SK-N-SH (cell line): ENCODE results near the gene HBEGF. TPM values are rescaled to one million over a fixed set of nuclear protein-coding genes. Genes with fewer than 3 reads are reported as not detected.

Experiments used
- CTCF ChIA-PET: fragments of 300-600, 350-600 bp; formaldehyde crosslinking; extraction: SDS; loops from one replicate; lab custom pipeline; 2021; lab: Yijun Ruan, JAX
- POLR2A ChIA-PET: fragments of 350-600 bp; sonication (Branson Sonifier 250); formaldehyde crosslinking; extraction: SDS; loops from one replicate; lab custom pipeline; 2020; ENCODE audit warnings: antibody characterized with exemption, inconsistent platforms; lab: Yijun Ruan, JAX
- DNase-seq: peaks from one replicate; pipeline ENCODE4 v3.0.0; 2012
- H2AFZ ChIP-seq: fragments of 200-600 bp; sonication (generic); 2 replicates; pipeline ENCODE4 v1.8.1; 2016; ENCODE audit warnings: antibody characterized with exemption, mild to moderate bottlenecking, low read depth
- H3F3A ChIP-seq: fragments of 200-600 bp; sonication (generic); replicated peaks from 2 replicates; pipeline ENCODE3; 2016; ENCODE audit warnings: antibody characterized with exemption, mild to moderate bottlenecking; ENCODE audit not compliant: insufficient read depth
- H3K27ac ChIP-seq, 2 experiments: fragments of 200-500 bp in 1 of 2; fragments of 200-600 bp in 1 of 2; sonication (Bioruptor generic) in 1 of 2; sonication (generic), shearing (Covaris generic) in 1 of 2; 2 replicates each; pipeline versions ENCODE4 v1.5.1 to v1.6.1; 2014 to 2016; ENCODE audit warnings: low read depth in 2 of 2, inconsistent platforms in 1 of 2, low read length in 1 of 2, mild to moderate bottlenecking in 1 of 2, mixed read lengths in 1 of 2
- H3K27me3 ChIP-seq: fragments of 200-600 bp; sonication (generic), shearing (Covaris generic); 2 replicates; pipeline ENCODE4 v1.6.1; 2016; ENCODE audit warnings: mixed run types; ENCODE audit not compliant: insufficient read depth
- H3K36me3 ChIP-seq, 2 experiments: fragments of 200-500 bp in 1 of 2; fragments of 200-600 bp in 1 of 2; sonication (Bioruptor generic) in 1 of 2; sonication (generic) in 1 of 2; replicated peaks in 1 of 2; 2 replicates each; pipeline versions ENCODE3 to v1.5.1; 2014 to 2016; ENCODE audit warnings: low read length in 1 of 2, mild to moderate bottlenecking in 1 of 2; ENCODE audit not compliant: insufficient read depth in 2 of 2, control insufficient read depth in 1 of 2
- H3K4me1 ChIP-seq, 2 experiments: fragments of 200-500 bp in 1 of 2; fragments of 200-600 bp in 1 of 2; sonication (Bioruptor generic) in 1 of 2; sonication (generic), shearing (Covaris generic) in 1 of 2; 2 replicates each; pipeline versions ENCODE4 v1.5.1 to v1.6.1; 2014 to 2016; ENCODE audit warnings: low read depth in 1 of 2, low read length in 1 of 2, mixed run types in 1 of 2; ENCODE audit not compliant: insufficient read depth in 2 of 2, control insufficient read depth in 1 of 2
- H3K4me2 ChIP-seq: fragments of 200-600 bp; sonication (generic), shearing (Covaris generic); 2 replicates; pipeline ENCODE4 v1.6.1; 2017; ENCODE audit warnings: mixed run types
- H3K4me3 ChIP-seq, 2 experiments: fragments of 200-500 bp in 1 of 2; fragments of 200-600 bp in 1 of 2; sonication (Bioruptor generic) in 1 of 2; sonication (generic), shearing (Covaris generic) in 1 of 2; 2 replicates each; pipeline versions ENCODE4 v1.5.1 to v1.8.1; 2014 to 2016; ENCODE audit warnings: low read depth in 2 of 2, inconsistent platforms in 1 of 2, low read length in 1 of 2, mild to moderate bottlenecking in 1 of 2, mixed read lengths in 1 of 2, moderate library complexity in 1 of 2
- H3K79me2 ChIP-seq: fragments of 200-600 bp; sonication (generic); 2 replicates; pipeline ENCODE4 v1.8.1; 2017; ENCODE audit warnings: mild to moderate bottlenecking; ENCODE audit not compliant: insufficient read depth
- H3K9ac ChIP-seq: fragments of 200-600 bp; sonication (generic); 2 replicates; pipeline ENCODE4 v1.6.1; 2017; ENCODE audit warnings: mixed run types
- H3K9me2 ChIP-seq: fragments of 200-600 bp; sonication (generic); 2 replicates; pipeline ENCODE4 v1.6.1; 2017; ENCODE audit warnings: mixed run types
- H3K9me3 ChIP-seq: fragments of 200-600 bp; sonication (generic); 2 replicates; pipeline ENCODE4 v1.6.1; 2017; ENCODE audit warnings: mixed run types, mild to moderate bottlenecking, moderate library complexity
- H4K20me1 ChIP-seq: fragments of 200-600 bp; sonication (generic); 2 replicates; pipeline ENCODE4 v1.6.1; 2017; ENCODE audit warnings: mild to moderate bottlenecking, mixed run types; ENCODE audit not compliant: insufficient read depth
- ELF1 ChIP-seq: IDR thresholded peaks from 2 replicates; pipeline ENCODE4 v1.4.0; 2012
- EP300 ChIP-seq, 2 experiments: IDR thresholded peaks; 2 replicates each; pipeline versions ENCODE4 v1.4.0 to v1.6.1; 2012; ENCODE audit warnings: borderline replicate concordance in 1 of 2, low read depth in 1 of 2, low read length in 1 of 2
- FOXM1 ChIP-seq: IDR thresholded peaks from 2 replicates; pipeline ENCODE4 v1.4.0; 2012; ENCODE audit warnings: low read depth, mild to moderate bottlenecking
- GATA2 ChIP-seq: sonication (generic); formaldehyde crosslinking; IDR thresholded peaks from 2 replicates; pipeline ENCODE4 v1.5.0; 2020; ENCODE audit warnings: mild to moderate bottlenecking, missing genetic modification reagents
- MEF2A ChIP-seq: IDR thresholded peaks from 2 replicates; pipeline ENCODE4 v1.4.0; 2012; ENCODE audit warnings: low read depth, borderline replicate concordance
- MXI1 ChIP-seq: IDR thresholded peaks from 2 replicates; pipeline ENCODE4 v1.6.1; 2012; ENCODE audit warnings: mild to moderate bottlenecking, low read depth, low read length, improper control_type of control experiment
- NFIC ChIP-seq: IDR thresholded peaks from 2 replicates; pipeline ENCODE4 v1.4.0; 2012; ENCODE audit warnings: borderline replicate concordance
- NRF1 ChIP-seq: IDR thresholded peaks from 2 replicates; pipeline ENCODE4 v1.6.1; 2012; ENCODE audit warnings: low read depth, mild to moderate bottlenecking, low read length
- POLR2AphosphoS5 ChIP-seq: IDR thresholded peaks from 2 replicates; pipeline ENCODE4 v1.6.1; 2012; ENCODE audit warnings: low read depth, low read length
- RAD21 ChIP-seq: IDR thresholded peaks from 2 replicates; pipeline ENCODE4 v1.6.1; 2012; ENCODE audit warnings: mild to moderate bottlenecking, low read length
- SIN3A ChIP-seq: IDR thresholded peaks from 2 replicates; pipeline ENCODE4 v1.6.1; 2012; ENCODE audit warnings: low read depth, mild to moderate bottlenecking, low read length, moderate library complexity, borderline replicate concordance
- SMC3 ChIP-seq: IDR thresholded peaks from 2 replicates; pipeline ENCODE4 v1.6.1; 2012; ENCODE audit warnings: low read depth, low read length, improper control_type of control experiment
- TCF12 ChIP-seq: IDR thresholded peaks from 2 replicates; pipeline ENCODE4 v1.4.0; 2012
- YY1 ChIP-seq: IDR thresholded peaks from 2 replicates; pipeline ENCODE4 v1.4.0; 2012; ENCODE audit warnings: low read depth, mild to moderate bottlenecking
- WGBS: methylation state at CpG from one replicate; pipeline ENCODE4 v1.1.6; 2017; ENCODE audit warnings: low lambda C conversion rate; 5-methylcytosine and 5-hydroxymethylcytosine counted together
- polyA plus RNA-seq, 3 experiments: library from polyadenylated mRNA; depleted of rRNA; stranded (reverse); fragments of >200 nt; gene quantifications; 2 replicates each; pipeline ENCODE4 v1.2.3, GENCODE V29; 2012
- TF ChIP-seq, protein P1 (sequence below): IDR thresholded peaks from 2 replicates; pipeline ENCODE4 v1.4.0; 2012; ENCODE audit warnings: low read depth
- TF ChIP-seq, protein P2 (sequence below): fragments of 150-350 bp; IDR thresholded peaks from 2 replicates; pipeline ENCODE4 v1.6.1; 2017; ENCODE audit warnings: antibody characterized with exemption, low read length, low read depth, borderline replicate concordance

Gene HBEGF
- polyA plus RNA-seq, 1 of the 3 experiments (the other 2 are of a cell fraction): 59.8 TPM

DNA sequence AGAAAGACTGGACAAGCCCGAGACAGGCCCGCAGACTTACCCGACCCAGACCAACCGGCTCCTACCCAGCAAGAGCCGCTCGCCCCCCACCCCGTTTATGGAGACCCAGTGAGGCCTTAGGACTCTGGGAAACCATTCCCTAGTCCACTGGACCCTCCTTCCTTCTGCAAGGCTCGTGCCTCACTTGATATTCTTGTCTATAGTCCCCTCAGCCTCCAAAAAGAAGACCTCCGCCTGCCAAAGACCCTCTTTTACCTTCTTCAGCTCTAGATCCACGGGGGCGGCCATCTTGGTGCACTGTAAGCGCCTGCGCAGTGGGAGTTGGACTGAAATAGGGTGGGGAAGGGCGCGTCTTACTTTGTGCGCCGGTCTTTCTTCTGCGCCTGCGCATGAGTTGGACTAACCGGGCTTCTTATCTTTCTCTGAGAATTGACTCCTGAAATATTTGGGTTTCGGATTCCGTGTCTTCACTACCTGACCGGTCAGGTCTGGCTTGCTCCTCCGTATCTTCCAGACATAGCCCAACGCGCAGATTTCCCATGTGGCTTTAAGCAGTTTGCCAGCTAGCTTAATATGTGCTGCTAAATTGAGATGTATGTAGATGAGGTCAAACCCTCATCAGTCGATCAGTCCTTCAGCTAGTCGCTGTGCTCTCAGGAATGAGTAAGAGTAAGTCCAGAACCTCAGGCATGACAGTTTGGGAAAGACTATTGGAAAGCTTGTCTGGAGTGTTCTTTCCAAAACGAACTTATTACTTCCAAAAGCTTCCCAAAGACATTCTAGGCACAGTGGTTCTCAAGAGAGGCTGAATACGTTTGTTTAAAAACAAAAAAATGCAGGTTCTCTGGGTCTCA lies 43.4 kb downstream of the HBEGF start, which contains the start of gene PFDN1 (continued):
- TF ChIP-seq GATA2 (CRISPR knock-in tag): peak; percentile 70
- no peak for TF ChIP-seq FOXM1
- TF ChIP-seq SMC3: no peak
- no peak for TF ChIP-seq ELF1
- TF ChIP-seq YY1: peak; percentile 98
- TF ChIP-seq, protein P1, sequence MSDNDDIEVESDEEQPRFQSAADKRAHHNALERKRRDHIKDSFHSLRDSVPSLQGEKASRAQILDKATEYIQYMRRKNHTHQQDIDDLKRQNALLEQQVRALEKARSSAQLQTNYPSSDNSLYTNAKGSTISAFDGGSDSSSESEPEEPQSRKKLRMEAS: no peak
- TF ChIP-seq NRF1: peak; percentile 93
- TF ChIP-seq SIN3A: no peak
- no peak for TF ChIP-seq RAD21
- TF ChIP-seq MXI1: peak; percentile 69
- no peak for TF ChIP-seq EP300 (IDR thresholded peaks at IDR 0.05; ENCODE audit: borderline replicate concordance in 1 of 2, low read depth in 1 of 2, low read length in 1 of 2)
- peak; percentile 90 for TF ChIP-seq POLR2AphosphoS5
- TF ChIP-seq TCF12: no peak
- no peak for TF ChIP-seq MEF2A
- TF ChIP-seq NFIC: no peak

DNA sequence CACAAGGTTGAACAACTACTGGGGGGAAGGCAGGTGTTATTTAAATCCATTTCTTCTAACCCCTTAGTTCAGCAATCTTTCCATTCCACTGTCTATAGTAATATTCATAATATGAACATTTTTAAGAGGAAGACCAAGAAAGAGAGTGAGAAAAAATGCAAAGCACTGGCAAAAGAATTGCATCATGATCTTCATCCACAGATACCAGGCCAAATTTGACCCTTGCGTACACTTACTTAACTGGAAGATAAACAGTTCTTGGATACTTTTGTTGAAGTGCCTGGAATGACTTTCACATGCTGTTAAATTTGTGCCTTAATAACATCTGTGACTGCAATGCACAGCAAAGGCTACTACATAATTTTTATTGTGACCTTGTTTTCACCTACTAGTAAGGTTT lies 45.3 kb downstream of the HBEGF start:
- peak overlapping the region; percentile 89; the same call in 1 of the 2 replicates for H3K4me2 ChIP-seq
- peak overlapping the region in 1 of 2 experiments; percentile 86; a peak in 1 of 4 replicates for H3K27ac ChIP-seq
- peaks cover 3 to 15% of the 10 kb centered on the region in 2 experiments for H3K36me3 ChIP-seq
- POLR2A ChIA-PET: no interaction called here
- peaks cover 54% of the 10 kb centered on the region for H3K79me2 ChIP-seq
- WGBS: 95% methylated on average over 1 of the region's 1 CpG
- no peaks in the 10 kb centered on the region for H3K9me3 ChIP-seq
- H3K9ac ChIP-seq: peak overlapping the region; percentile 98; the same call in 1 of the 2 replicates
- CTCF ChIA-PET: interaction anchor here (1.4 kb wide), 1 partner anchor 45 kb away, joined by 5 read pairs; the partner anchor contains the start of gene HBEGF
- H4K20me1 ChIP-seq: no peaks in the 10 kb centered on the region
- TF ChIP-seq, protein P2, sequence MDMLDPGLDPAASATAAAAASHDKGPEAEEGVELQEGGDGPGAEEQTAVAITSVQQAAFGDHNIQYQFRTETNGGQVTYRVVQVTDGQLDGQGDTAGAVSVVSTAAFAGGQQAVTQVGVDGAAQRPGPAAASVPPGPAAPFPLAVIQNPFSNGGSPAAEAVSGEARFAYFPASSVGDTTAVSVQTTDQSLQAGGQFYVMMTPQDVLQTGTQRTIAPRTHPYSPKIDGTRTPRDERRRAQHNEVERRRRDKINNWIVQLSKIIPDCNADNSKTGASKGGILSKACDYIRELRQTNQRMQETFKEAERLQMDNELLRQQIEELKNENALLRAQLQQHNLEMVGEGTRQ: no peak
- TF ChIP-seq GATA2 (CRISPR knock-in tag) (no peak), FOXM1 (no peak), EP300 (IDR thresholded peaks at IDR 0.05; ENCODE audit: borderline replicate concordance in 1 of 2, low read depth in 1 of 2, low read length in 1 of 2) (no peak), RAD21 (no peak), TCF12 (no peak)
- peaks cover 5 to 37% of the 10 kb centered on the region in 2 experiments; a peak in 3 of 4 replicates for H3K4me1 ChIP-seq
- H3K4me3 ChIP-seq: 0 out of 4 replicates have a peak overlapping the region, but pooled peaks of 1 of the 2 experiments have one; percentile 86
- no peak overlapping the region for H2AFZ ChIP-seq
- DNase-seq: no peak
- H3F3A ChIP-seq: peaks cover 36% of the 10 kb centered on the region
- H3K9me2 ChIP-seq: no peaks in the 10 kb centered on the region
- no peaks in the 10 kb centered on the region for H3K27me3 ChIP-seq
